Stimulated activated CD4-positive, alpha-beta T cell treated with anti-CD3 and anti-CD28 coated beads, Interleukin-12 subunit alpha, Interleukin-12 subunit beta, amount 100 ng/mL, for 24 hours (primary cell): ENCODE data around the gene CASP8AP2.
"Not testable (repeated sequence)": the region's sequence is repeated elsewhere in the genome, so short reads cannot be mapped to it uniquely, and the experiment has no call there.

ENCODE experiments used
- DNase-seq, 2 experiments: peaks; one replicate each; pipeline ENCODE4 v3.0.0-alpha.2; 2020; ENCODE audit warnings: low read depth in 2 of 2

Gene CASP8AP2

DNA sequence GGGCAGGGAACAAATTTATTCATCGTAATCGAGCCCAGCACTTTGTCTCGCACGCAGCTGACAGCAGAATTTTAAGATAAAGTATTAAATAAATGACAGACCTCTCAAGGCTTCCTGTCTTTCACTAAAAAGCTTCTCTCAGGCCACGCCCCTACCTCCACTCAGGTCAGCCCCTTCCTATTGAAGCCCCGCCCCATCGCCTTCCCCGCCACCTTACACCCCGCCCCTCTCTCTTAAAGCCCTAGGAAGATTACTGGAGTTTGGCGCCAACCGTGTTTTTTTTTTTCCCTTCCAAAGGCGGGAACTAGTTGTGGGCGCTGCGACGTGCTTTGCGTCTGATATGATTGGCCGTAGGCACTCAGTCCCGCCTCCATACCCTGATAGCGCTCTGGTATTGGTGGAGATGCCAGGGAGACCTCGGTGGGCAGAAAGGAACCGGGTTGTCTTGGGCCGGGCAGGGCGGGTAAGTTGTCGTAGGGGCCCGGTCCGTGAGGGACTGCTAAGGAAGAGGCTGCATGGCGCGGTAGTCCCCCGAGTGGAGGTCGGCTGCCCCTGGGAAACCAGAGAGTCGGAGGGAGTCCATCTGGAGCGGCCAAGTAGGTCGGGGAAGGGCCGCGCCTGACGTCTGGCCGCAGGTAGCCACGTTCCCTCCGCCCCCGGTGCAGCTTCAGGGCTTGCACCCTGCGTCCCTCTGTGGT is at the start of gene CASP8AP2:
Gene CASP8AP2 (plus strand): TSS at position 409 of the 698 bp plus-strand sequence.
- DNase-seq: peak; percentile 80 to 94

DNA sequence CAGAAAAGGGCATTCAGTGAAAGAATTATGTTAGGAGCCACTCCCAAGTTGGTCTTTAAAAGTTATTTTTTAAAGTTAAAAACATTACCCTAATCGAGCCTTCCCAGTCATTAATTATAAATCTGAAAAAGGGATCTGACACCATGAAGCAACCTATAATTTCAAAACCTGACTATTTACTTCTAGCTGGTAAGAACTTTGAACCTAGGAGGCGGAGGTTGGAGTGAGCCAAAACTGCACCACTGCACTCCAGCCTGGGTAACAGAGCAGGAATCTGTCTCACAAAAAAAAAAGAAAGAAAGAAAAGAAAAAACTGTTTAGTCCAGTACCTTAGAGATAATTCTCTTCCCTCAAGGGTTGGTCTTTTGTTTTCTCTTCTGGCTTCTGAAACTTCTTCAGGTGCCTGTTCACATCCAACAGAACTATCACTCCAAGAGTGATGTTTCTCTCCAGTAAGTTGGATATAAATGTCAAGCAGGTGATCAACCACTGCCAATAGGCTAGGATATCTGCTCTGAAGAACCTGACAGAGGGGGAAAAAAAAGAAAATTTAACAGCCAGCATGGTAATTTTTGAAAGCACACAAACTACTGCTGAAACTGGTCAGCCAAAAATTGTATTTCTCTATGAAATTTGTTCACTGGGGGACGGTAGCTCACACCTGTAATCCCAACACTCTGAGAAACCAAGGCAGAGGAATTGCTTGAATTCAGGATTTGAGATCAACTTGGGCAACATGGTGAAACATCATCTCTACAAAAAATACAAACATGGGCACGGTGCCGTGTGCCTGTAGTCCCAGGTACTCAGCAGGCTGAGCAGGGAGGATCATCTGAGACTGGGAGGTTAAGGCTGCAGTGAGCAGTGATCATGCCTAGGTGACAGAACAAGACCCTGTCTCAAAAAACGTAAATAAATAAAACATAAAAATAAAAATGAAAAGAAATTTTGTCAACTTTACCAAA is 48.3 kb upstream of the CASP8AP2 start:
- DNase-seq: no peak

GRCh38 chr6:89782222-89782621 is 47.5 kb upstream of the CASP8AP2 start:
- no peak for DNase-seq

- DNase-seq: not testable (repeated sequence)
Observed at GRCh38 chr6:89783293-89783692, 46.4 kb upstream of the CASP8AP2 start.

GRCh38 chr6:89784838-89785237 is 44.8 kb upstream of the CASP8AP2 start:
- no peak for DNase-seq

DNA sequence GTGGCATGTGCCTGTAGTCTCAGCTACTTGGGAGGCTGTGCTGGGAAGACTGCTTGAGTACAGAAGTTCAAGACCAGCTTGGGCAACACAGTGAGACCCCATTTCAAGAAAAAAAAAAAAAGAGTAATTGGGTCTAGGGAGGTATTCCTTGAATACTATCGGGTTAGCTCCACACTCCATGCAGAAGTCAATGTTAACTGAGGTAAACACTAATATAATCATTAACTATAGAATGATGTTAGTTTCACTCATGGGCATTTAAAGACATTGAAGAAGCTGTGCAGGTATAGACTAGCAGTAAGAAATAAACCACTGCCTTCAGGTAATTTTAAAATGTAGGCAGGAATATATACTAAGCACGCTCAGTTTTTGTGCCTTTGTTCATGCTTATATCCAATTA is 42.7 kb upstream of the CASP8AP2 start:
- DNase-seq: no peak

DNA sequence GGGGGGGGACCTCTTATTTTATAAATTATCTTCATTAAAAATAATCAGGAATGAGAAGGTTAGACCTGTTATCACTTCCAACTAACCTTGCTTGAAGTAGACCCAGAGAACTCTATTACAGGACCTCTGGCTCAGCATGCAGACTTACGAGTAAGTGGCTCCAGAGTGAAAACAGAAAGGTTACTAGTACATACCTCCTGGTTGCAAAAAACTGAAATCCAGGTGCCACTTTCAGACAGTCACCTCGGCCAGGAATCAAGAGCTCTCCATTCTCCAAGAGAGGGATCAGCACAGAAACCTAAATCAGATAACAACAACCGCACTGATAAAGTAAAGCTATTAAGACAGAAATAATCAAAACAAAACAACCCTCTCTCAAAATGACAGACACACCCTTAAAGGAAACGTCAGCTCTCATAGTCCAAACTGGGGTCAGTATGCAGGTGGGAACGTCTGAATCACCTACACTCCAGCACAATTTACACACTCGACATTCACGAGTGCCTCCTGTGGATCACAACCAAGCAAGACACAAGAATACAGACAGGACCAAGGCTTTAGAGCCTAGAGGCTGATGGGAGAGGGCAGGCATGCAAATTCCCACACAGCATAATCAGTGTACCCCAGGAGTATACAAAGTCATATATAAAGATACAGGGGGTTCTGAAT is 41.9 kb upstream of the CASP8AP2 start:
- no peak for DNase-seq

GRCh38 chr6:89789980-89790379 is 39.7 kb upstream of the CASP8AP2 start:
- no peak for DNase-seq

DNA sequence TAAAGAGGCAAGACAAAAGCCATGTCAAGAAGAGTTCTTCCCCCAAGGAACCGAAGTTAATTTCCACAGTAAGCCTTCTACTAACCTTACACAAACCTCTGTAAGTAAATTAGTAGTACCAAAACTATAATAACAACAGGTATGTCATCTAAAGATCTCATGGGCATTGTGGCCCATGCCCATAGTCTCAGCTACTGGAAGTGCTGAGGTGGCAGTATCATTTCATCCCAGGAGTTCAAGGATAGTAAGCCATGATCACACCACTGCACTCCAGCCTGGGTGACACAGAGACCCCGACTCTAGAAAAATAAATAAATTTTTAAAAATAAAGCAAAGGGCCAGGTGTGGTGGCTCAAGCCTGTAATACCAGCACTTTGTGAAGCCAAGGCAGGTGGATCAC is 39.3 kb upstream of the CASP8AP2 start:
- DNase-seq: no peak

DNA sequence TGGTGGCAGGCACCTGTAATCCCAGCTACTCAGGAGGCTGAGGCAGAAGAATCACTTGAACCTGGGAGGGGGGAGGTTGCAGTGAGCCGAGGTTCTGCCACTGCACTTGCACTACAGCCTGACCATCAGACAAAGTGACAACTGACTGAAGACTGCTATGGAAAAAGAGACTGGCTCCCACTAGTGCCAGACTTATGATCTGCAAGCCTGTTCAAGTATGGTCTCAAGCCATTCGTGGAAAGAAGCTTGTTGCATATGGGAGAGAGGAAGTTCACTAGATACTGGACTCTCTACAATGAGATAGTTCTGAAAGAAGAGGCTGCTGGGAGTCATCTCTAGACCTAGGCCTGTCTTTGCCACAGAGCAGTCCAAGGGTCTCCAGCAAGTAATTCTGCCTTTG is 36.8 kb upstream of the CASP8AP2 start:
- no peak for DNase-seq

GRCh38 chr6:89793586-89793985 is 36.1 kb upstream of the CASP8AP2 start:
- DNase-seq: no peak

DNA sequence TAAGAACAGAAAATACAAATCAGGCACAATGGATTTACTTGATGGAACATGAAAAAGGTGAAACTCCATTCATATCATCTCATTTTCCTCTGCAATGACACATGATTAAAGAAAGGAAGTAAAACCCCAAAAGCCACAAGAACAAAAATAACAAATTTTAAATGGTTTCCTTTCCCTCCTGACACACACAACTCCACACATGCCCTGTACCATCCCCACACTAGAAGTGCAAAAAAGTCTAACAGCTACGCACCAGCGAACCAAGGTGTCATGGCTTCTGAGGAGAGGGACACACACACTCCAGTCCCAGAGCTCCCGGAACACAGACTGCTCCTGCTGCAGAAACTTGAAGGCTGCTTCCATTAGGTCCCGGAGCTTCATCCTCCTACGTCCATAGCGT is 35.4 kb upstream of the CASP8AP2 start:
- DNase-seq: no peak

DNA sequence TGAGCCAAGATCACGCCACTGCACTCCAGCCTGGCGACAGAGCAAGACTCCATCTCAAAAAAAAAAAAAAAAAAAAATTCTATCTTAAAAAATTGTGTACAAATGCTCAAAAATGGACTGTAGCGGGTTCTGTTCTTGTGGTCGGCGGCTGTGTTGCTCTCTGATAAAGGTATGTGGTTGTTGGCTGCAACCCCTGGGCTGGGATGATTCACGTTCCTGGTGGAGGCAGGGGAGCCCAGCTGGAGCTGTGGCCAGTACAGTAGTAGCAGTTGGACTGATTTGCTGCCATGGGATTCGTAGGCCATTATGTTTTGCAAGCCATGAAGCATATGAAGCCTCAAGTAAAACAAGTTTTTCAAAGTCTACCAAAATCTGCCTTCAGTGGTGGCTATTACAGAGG is 32.4 kb upstream of the CASP8AP2 start:
- no peak for DNase-seq

DNA sequence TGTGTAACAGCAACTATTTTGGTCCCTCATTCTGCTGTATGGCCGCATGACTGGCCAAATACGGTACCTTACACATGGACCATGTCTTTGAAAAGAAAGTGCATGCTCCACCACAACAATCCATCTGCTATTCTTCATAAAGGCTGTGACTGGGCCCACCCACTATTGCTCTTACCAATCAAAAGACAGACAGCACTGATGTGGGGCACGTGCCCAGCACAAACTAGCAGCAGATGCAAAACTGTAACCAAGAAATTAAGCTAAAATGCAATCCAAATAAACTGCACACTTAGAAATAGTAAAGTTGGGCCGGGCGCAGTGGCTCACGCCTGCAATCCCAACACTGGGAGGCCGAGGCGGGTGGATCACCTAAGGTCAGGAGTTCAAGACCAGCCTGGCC is 30.6 kb upstream of the CASP8AP2 start:
- no peak for DNase-seq

DNA sequence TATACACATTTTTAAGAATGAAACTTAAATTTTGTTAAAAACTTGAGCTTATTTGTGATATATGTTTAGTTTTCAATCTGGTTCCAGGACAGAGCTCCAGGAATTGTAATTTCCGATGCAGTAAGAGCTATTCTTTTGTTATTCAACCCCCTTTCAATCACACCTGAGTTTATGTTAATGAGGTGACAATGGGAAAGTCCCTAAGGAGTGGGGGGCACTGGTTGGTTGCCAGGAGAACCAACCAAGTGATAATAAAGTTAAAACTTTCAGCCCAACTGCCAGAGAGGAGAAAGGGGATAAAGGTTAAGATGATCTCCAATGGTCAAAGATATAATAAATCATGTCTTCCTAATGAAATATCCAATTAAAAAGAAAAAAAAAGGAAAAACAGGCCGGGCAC is 29.9 kb upstream of the CASP8AP2 start:
- DNase-seq: no peak

- DNase-seq: no peak
Observed at GRCh38 chr6:89803271-89803670, 26.4 kb upstream of the CASP8AP2 start.

DNA sequence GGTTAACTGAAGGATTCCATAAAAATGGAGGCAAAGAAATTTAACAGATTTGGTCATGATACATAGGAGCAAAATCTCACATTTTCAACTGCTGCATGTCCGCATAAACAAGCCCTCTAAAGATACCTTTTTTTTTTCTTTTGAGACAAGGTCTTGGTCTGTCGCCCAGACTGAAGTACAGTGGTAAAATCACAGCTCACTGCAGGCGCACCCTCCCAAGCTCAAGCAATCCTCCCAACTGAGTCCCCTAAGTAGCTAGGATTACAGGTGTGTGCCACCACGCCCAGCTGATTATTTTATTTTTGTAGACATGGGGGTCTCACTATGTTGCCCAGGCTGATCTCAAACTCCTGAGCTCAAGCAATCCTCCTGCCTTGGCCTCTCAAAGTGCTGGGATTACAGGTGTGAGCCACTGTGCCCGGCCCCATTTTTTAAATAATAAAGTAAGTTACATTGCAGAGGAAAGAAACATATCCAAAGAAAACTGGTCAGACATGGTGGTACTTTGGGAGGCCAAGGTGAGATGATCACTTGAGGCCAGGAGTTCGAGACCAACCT is 23.8 kb upstream of the CASP8AP2 start:
- DNase-seq: no peak

DNA sequence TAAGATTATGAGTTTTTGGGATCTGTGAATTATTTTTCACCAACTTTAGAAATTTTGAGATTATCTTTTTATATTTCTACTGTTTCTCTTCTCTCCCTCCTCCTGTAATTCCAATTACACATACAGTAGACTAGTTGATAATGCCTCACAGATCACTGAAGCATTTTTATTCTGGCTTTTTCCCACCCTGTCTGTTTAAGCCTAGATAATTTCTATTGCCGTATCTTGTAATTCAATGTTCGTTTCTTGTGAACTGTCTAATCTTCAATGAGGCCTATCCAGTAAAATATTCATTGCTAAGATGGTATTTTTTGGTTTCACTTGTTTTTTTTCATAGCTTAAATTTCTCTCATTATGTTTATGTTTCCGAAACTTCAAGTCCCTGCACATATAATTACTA is 22.1 kb upstream of the CASP8AP2 start:
- DNase-seq: no peak

GRCh38 chr6:89813422-89813821 is 16.3 kb upstream of the CASP8AP2 start:
- DNase-seq: not testable (repeated sequence)

DNA sequence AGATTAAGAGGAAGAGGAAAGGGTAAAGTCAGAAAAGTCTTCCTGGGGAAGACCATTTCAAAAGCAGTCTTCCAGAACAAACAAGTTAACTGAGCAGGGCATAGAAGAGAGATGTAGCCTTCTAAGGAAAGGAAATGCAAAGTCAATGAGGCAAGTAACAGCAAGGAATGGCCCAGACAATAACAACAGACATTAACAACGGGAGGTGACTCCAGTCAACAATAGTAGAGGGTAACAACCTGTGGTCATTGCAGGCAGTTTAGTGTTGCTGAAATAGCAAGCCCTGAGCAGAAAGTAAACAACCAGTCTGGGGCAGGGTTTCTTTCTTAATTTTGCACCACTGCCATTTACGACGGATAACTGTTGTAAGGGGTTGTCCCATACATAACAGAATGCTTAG is 12.2 kb upstream of the CASP8AP2 start:
- no peak for DNase-seq

- no peak for DNase-seq
Observed at GRCh38 chr6:89818977-89819335, 10.7 kb upstream of the CASP8AP2 start.
